Parathyroid adenoma (tissue), 2 donors: ENCODE measurements around the gene CABLES1.
A peak's percentile ranks its signal among the peaks of the same experiment; 100 is the strongest.

Experiments
- H2AFZ ChIP-seq: fragments of 300-600 bp; sonication (generic); one replicate; pipeline ENCODE4 v1.7.0; 2017; ENCODE audit warnings: antibody characterized with exemption, mild to moderate bottlenecking
- H3K27ac ChIP-seq: fragments of 300-600 bp; sonication (generic); one replicate; pipeline ENCODE4 v1.7.0; 2017
- H3K27me3 ChIP-seq: fragments of 300-600 bp; sonication (generic); one replicate; pipeline ENCODE4 v1.7.0; 2017; ENCODE audit warnings: low read length; ENCODE audit not compliant: control insufficient read depth, insufficient read depth
- H3K36me3 ChIP-seq: fragments of 300-600 bp; sonication (generic); one replicate; pipeline ENCODE4 v1.7.0; 2017; ENCODE audit warnings: low read length; ENCODE audit not compliant: control insufficient read depth, insufficient read depth
- H3K4me1 ChIP-seq: fragments of 300-600 bp; sonication (generic); one replicate; pipeline ENCODE4 v1.7.0; 2017; ENCODE audit warnings: control low read depth
- H3K4me2 ChIP-seq: fragments of 300-600 bp; sonication (generic); one replicate; pipeline ENCODE4 v1.7.0; 2017; ENCODE audit warnings: low read length
- H3K4me3 ChIP-seq: fragments of 300-600 bp; sonication (generic); one replicate; pipeline ENCODE4 v1.7.0; 2017; ENCODE audit warnings: low read depth, low read length
- H3K79me2 ChIP-seq: fragments of 300-600 bp; sonication (generic); one replicate; pipeline ENCODE4 v1.7.0; 2017; ENCODE audit warnings: control low read depth
- H3K9ac ChIP-seq: fragments of 300-600 bp; sonication (generic); one replicate; pipeline ENCODE4 v1.7.0; 2017; ENCODE audit warnings: mild to moderate bottlenecking
- H3K9me3 ChIP-seq: fragments of 300-600 bp; sonication (generic); one replicate; pipeline ENCODE4 v1.7.0; 2017; ENCODE audit warnings: low read length; ENCODE audit not compliant: control insufficient read depth
- TF ChIP-seq, protein P1 (sequence below): fragments of 300-600 bp; sonication (generic); IDR thresholded peaks from one replicate; pipeline ENCODE4 v1.7.0; 2017; ENCODE audit warnings: antibody characterized with exemption, mild to moderate bottlenecking
- donor health status: primary hyperparathyroidism.

The CABLES1 gene

DNA sequence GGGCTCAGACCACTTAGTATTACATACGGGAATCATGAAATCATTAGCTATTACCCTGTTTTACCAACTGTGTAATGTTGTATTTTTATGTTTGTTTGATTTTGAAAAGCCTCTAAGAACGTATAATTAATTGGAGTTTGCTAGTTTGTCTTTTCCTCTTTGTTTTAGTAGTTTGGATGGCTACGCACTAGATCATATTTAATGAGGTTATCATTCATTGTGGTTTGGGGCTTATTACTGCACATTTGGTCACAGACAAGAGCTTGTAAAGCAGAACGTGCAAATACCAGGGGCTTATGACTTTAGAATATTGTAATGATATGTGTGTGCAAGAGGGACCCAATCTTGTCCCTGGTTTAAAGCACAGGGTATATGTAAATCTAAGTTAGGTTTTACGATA, 10.3 kb downstream of the CABLES1 start:
- Histone ChIP-seq H3K27me3 (no peaks in the 10 kb centered on the region), H3K27ac (no peak overlapping the region), H2AFZ (no peak overlapping the region), H3K4me2 (no peak overlapping the region), H3K4me3 (no peak overlapping the region), H3K79me2 (peaks cover 47% of the 10 kb centered on the region), H3K4me1 (peaks cover 65% of the 10 kb centered on the region), H3K9ac (no peak overlapping the region), H3K36me3 (no peaks in the 10 kb centered on the region), H3K9me3 (no peaks in the 10 kb centered on the region)
- TF ChIP-seq, protein P1, sequence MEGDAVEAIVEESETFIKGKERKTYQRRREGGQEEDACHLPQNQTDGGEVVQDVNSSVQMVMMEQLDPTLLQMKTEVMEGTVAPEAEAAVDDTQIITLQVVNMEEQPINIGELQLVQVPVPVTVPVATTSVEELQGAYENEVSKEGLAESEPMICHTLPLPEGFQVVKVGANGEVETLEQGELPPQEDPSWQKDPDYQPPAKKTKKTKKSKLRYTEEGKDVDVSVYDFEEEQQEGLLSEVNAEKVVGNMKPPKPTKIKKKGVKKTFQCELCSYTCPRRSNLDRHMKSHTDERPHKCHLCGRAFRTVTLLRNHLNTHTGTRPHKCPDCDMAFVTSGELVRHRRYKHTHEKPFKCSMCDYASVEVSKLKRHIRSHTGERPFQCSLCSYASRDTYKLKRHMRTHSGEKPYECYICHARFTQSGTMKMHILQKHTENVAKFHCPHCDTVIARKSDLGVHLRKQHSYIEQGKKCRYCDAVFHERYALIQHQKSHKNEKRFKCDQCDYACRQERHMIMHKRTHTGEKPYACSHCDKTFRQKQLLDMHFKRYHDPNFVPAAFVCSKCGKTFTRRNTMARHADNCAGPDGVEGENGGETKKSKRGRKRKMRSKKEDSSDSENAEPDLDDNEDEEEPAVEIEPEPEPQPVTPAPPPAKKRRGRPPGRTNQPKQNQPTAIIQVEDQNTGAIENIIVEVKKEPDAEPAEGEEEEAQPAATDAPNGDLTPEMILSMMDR, result no peak

DNA sequence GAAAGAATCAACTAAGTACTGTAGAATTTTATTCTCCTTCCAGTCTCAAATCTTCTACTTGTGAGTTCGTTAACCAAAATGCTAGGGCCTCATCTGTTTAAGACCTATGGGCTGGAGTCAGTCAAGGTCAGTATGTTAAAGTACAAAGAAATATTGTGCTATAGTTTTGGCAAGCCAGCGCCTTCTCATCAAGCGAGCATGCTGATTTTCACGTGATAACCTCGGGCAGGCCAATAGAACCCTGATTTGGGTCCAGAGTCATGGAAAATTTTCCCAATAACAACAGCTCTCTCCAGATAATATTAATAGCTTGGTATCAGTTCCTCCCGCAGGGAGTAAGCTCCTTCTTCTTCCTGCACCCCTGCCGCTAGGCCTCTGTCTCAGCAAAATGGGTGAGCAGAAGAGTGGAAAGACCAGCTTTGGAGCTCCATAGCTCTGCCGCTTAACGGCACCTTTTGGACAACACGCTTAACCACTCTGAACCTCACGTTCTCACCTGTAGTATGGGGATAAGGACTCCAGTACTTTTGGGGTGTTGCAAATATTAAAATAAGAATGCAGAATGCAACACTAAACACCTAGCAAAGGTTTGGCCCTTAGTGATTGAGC, 11.7 kb downstream of the CABLES1 start:
- Histone ChIP-seq H3K36me3 (no peaks in the 10 kb centered on the region), H3K4me1 (peaks cover 54% of the 10 kb centered on the region), H2AFZ (peak overlapping the region; percentile 71), H3K27ac (peak overlapping the region; percentile 88), H3K4me2 (peak overlapping the region; percentile 25), H3K9me3 (no peaks in the 10 kb centered on the region), H3K79me2 (peaks cover 43% of the 10 kb centered on the region), H3K4me3 (no peak overlapping the region), H3K9ac (no peak overlapping the region), H3K27me3 (no peaks in the 10 kb centered on the region)
- TF ChIP-seq, protein P1, result no peak

DNA sequence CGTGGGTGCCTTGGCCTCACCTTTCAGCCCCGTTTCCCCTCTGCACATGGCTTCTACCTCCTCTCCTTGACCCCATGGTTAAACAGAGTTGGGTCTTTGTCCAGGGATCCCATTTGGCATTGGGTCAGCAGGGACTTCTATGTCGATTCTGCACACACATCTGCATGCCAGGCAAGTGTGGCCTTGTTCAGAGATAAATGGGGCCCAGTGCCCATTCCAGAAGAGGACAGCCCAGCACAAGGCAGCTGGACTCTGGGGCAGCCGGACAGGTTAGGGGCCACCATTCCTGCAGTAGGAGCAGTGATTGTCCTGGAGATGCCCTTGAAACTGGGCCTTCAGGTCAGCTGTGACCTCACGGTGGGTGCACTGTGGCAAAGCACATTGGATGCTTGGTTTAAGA, 13.1 kb downstream of the CABLES1 start:
- H3K9me3 ChIP-seq, result no peaks in the 10 kb centered on the region
- peak overlapping the region; percentile 47 for H2AFZ ChIP-seq
- peak overlapping the region; percentile 59 for H3K27ac ChIP-seq
- no peak overlapping the region for H3K4me3 ChIP-seq
- no peaks in the 10 kb centered on the region for H3K36me3 ChIP-seq
- TF ChIP-seq, protein P1, result no peak
- H3K4me2 ChIP-seq, result peak overlapping the region; percentile 2
- H3K27me3 ChIP-seq, result no peaks in the 10 kb centered on the region
- peaks cover 39% of the 10 kb centered on the region for H3K4me1 ChIP-seq
- H3K79me2 ChIP-seq, result peaks cover 46% of the 10 kb centered on the region
- H3K9ac ChIP-seq, result no peak overlapping the region

DNA sequence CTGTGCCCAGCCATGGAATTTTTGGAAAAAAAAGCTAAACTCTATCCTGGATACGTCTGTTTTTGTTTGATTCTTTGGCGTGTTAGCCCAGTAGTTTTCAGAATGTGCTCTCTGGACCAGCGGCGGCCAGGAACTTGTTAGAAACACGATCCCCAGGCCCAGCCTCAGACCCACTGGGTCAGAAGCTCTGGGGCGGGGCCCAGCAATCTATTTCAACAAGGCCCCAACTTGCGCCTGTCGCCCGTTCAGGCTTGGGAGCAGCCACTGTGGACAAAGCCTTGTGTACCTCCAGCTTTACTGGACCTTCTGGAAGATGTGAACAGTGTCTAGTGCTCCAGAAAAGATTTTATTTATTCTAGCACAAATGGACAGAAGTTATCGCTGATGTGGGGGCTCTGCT, 14.3 kb downstream of the CABLES1 start:
- H3K4me1 ChIP-seq, result peaks cover 28% of the 10 kb centered on the region
- H3K4me3 ChIP-seq, result no peak overlapping the region
- peaks cover 54% of the 10 kb centered on the region for H3K79me2 ChIP-seq
- no peaks in the 10 kb centered on the region for H3K27me3 ChIP-seq
- TF ChIP-seq, protein P1, result no peak
- H3K4me2 ChIP-seq, result no peak overlapping the region
- H3K27ac ChIP-seq, result no peak overlapping the region
- H3K9me3 ChIP-seq, result no peaks in the 10 kb centered on the region
- H3K36me3 ChIP-seq, result no peaks in the 10 kb centered on the region
- H3K9ac ChIP-seq, result no peak overlapping the region
- H2AFZ ChIP-seq, result no peak overlapping the region
